ENCODE results near the gene SV2C.
"Not testable (repeated sequence)": the region's sequence is repeated elsewhere in the genome, so short reads cannot be mapped to it uniquely, and the experiment has no call there.

Gene SV2C

DNA sequence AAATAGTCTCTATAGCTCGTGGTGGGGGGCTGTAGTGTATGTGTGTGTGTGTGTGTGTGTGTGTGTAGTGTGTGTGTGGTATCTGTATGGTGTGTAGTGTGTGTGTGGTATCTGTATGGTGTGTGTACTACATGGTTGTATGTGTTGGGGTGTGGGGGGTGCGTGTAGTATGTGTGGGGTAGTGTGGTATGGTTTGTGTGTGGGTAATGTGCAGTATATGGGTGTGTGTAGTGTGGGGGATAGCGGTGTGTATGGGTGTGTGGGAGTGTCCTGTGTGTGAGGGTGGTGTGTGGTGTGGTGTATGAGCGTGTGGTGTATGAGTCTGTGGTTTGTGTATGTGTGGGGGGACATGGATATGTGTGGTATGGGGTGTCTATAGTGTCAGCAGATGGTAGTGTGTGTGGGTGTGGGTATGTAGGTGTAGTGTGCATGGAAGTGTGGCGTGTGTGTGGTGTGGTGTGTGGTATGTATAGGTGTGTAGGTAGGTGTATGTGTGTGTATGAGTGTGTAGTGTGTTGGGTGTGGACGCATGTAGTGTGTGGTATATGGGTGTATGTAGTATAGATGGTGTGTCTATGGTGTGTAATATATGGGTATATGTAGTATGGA, 174.1 kb downstream of the SV2C start:
- no peak for DNase-seq (ENCODE audit: low spot score)

DNA sequence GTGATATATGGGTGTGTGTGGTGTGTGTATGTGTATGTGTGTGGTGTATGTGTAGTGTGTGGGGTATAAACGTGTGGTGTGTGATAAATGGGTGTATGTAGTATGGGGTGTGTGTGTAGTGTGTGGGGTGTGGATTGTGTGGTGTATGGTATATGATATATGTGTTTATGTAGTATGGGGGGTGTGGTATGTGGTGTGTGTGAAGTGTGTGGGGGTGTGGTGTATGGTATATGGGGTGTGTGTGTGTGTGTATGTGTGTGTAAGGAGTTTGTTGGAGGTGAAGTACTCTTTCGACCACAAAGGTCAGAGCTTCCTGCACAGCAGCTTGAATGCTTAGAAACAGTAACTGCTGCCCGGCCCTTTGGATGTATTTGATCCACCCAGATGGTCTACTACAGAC, 174.7 kb downstream of the SV2C start:
- no peak for DNase-seq (ENCODE audit: low spot score)

GRCh38 chr5:76264681-76265080, 181.5 kb downstream of the SV2C start:
- DNase-seq (ENCODE audit: low spot score) = no peak

GRCh38 chr5:76269259-76269931, 186.2 kb downstream of the SV2C start:
- DNase-seq (ENCODE audit: low spot score) = no peak

DNA sequence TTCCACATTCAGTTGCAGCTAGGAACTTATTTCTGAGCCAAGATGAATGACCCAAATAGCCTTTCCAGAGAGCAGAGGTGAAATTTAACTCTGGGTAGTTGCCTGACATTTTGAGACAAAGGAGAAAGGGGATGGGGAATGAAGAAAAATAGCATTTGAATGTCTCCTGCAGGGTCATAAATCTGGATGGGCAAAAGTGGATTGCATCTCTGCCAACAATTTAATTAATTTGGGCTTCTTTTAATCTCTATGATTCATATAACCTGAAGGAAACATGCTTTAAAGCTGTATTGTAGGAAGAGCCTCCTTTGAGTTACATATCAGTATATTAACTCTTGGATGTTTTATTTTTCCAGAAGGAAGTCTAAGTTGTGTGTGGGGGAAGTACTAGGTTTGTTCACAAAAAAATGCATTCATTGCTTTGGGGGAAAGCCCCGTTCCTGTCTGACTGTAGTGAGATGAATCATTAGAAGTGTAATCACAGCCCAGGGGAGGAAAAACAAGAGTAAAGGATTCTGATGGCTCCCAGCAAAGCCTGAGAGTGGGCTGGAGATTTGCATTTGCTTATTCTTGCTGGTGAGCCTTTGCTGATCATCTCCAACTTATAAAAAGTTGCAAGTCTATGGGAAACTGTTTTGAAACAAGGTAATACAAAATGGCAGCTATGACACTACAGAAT, 186.9 kb downstream of the SV2C start:
- no peak for DNase-seq (ENCODE audit: low spot score)

GRCh38 chr5:76271836-76272235, 188.7 kb downstream of the SV2C start:
- no peak for DNase-seq (ENCODE audit: low spot score)

DNA sequence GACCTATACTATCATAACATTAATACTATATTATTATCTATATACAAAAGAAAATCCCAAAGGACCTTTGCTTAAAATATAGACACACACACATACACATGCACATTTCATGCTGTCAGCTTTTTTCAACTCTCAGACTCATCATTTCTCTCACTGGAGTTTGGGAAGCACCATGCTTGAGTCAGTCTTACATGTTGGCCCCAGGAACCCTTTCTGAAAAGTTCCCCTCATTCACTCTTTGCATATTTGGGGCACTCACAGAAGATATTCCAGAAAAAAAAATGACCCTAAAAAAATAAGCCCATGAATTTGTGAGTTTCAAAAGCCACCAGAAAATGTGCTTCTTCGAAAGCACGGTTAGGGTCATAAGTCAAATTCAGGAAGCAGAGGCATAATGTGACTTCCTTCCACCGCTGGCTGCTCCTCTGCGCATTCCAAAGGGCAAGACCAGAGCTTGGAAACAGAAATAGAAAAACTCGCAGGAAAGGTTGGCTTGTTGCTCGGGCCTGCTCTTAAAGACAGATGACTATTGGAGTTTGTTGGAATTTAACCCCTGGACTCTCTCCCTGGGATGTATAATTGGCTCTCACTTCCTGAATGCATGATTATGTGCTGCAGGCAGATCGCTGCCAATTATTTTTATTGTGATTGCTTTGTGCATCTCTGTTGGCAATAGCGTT, 190.2 kb downstream of the SV2C start:
- no peak for DNase-seq (ENCODE audit: low spot score)

DNA sequence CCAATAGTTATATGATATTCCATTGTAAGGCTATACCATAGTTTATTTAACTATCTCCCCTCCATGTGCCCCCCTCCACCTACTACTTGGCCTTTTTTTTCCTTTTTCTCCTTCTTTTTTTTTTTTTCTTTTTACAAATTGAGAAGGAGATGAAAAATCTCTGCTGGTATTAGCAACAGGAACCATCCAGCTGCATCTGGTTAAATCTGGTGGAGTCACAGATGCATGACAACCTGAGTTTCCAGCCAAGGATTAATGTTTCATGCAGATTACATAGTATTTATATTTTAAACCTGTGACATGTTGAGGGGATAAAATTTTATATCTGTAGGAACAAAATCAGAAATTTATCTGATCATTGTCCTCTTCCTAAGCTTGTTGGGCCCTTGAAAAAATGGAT, 191.4 kb downstream of the SV2C start:
- DNase-seq (ENCODE audit: low spot score) = no peak

DNA sequence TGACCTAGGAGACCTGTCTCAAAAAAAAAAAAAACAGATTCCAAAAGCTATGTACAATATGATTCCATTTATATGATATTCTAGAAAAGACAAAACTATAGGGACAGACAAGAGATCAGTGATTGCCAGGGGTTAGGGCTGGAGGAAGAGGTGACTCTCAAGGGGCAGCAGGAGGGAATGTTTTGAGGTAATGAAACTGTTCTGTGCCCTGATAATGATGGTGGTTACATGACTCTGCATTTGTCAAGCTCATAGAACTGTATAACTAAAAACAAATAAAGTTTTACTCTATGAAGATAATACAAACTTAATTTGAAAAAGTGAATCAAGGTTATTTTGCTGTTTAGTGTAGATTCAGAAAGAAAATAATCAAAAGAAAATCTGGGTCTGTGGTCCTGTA, 194.6 kb downstream of the SV2C start:
- no peak for DNase-seq (ENCODE audit: low spot score)

DNA sequence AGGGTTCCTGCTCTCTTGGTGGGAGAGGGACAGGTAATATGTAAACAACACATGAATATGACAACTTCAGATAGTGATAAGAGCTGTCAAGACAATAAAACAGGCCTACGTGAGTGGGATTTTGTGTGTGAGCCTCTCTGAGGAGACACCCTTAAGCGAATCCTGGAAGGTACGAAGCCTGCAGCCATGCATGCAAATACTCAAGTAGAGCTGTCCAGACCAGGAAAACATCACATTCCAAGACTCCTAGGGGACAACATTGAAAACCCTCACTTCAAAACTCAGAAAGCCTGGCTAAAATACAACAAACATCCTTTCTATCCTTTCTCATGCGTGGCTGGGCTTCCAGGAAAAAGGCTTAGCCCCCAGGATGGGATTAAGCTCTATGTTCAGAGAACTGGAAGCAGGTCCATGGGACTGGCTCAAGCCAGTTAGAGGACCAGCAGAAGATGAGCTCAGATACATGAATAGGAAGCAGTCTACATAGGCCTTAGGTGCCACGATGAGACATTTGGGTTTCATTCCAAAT, 195.1 kb downstream of the SV2C start:
- DNase-seq (ENCODE audit: low spot score) = no peak

DNA sequence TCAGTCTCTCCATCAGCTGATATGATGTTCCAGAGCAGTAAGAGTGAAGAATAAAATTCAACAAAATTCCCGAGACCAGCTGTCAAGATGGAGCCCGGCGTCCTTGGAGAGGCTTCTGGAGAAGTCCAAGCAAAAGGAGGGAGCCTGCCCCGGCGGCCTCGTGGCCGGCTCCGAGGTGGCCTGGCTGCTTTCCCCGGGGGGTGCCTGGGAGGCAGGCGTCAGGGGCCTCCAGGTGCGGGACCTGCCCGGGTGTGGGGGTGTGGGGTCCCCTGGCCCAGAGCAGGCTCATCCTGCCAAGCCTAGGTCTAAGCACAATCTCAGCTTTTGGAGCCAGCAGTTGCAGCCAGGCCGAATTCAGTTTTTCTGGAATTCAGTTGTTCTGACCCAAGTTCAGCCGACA, 197.3 kb downstream of the SV2C start:
- DNase-seq (ENCODE audit: low spot score) = no peak

- no peak for DNase-seq (ENCODE audit: low spot score)
These were observed 200.5 kb downstream of the SV2C start for GRCh38 chr5:76283670-76284069.

GRCh38 chr5:76289692-76290091, 206.5 kb downstream of the SV2C start:
- no peak for DNase-seq (ENCODE audit: low spot score)

DNA sequence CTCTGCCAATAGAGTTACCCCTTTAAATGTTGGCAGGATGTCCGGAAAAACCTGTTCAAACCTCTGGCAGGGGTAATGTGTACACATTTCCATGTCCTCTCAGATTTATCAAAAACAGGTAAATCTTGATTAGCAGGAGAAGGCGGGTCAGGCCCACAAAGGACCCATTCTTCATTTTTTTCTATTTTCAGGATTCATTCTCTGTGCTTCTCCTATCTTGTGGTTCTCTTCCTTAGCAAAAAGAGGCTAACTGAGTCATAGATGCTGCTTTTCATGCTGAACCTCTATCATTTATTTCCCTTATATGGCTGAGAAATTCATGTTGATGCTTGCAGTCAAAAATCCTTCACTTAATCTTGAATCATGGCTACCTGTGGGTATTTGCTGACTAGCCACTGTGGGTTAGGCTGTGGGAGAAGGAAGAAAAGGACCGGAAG, 207.2 kb downstream of the SV2C start:
- no peak for DNase-seq (ENCODE audit: low spot score)

DNA sequence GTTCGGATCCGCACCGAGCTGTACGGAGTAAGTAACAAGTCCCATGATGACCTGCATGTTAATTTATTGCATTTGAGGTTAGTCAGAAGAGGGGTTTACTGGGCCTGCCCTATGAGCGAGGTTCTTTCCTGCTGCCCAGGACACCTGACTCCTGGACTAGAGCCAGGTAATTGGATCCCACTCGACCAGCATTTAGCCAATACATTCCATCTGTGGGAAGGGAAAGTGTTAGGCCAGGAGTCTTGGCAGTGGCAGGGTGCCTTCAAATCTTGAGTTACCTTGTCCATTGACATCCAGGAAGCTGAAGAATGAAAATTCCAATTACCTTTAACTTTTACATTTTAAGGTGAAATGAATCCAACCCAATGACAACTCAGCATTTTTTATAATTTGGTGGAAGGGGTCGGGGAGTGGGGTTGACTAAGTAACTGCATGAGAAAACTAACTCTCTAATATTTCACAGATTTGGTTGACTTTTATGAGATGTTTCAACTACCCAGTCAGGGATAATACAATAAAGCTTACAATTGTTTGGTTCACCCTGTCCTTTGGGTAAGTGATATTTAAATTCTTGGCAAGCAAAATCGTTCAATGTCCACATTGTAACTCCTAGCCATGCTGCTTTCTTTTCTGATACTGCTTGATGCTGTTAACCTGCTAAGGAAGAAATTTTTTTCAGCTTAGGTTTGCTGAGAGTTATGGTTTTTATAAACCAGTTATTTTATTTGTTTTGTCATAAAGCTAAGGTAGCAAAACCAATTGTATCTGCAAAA, 208.3 kb downstream of the SV2C start:
- no peak for DNase-seq (ENCODE audit: low spot score)

DNA sequence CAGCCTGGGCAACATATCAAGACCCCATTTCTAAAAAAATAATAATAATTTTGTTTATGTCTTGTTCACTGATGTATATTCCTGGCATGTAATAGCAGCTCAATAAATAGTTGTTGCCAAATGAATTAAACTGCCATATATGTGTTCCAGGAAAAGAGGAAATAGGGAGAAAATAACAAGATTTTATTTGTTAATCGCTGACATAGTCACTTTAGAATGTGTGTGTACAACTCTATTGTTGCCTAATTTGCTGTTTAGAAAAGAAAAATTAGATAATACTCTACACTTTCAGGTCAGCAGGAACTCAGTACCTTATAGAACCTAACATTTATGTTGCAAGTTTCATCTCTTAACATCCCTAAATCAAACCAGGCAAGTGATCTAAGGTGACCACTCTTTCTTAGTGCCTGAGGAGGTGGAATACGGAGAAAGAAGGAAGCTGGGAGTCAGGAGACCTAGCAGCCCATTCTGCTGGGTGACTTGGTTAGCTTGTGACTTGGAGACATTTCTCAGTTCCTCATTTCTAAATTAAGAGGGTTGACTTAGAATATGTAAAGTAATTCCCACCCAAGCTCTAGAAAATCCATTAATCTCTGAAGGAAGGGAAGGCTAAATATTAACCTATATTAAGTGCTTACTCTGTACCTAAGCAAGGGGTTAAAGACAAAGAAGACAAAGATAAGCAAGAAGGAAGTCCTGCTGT, 209.6 kb downstream of the SV2C start:
- DNase-seq (ENCODE audit: low spot score) = no peak

DNA sequence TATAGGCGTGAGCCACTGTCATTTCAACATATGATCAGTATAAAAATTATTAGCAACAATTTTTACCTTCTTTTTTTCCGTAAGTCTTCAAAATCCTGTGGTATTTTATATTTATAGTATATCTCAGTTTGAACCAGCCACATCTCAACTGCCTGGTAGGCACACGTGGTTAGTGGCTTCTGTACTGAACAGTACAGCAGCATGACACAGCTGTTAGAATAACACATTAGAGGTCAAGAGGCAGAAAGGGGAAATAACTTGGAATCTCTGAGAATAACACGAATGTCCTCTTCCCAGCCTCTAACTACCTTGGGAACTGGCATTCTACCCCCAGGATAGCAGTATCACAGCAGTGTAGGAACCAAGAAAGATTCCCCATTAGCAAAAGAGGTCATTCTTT, 211.4 kb downstream of the SV2C start:
- no peak for DNase-seq (ENCODE audit: low spot score)

DNA sequence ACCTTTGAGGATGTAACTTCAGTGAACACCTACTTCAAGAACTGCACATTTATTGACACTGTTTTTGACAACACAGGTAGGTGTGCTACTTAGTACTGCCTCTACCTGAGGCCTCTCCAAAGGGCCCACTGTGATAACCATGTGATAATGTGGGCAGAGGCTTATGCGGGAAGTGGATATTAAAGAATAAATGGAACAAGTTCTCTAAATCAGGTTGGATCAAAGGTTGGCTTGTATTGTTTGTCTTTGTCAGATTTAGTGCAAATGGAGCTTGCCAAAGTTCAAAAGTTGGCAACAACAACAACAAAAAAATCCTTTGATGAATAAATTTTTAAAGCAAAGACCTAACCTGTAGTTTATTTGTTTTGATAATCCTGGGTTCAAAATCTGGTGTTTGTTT, 215.7 kb downstream of the SV2C start:
- DNase-seq (ENCODE audit: low spot score) = no peak

GRCh38 chr5:76299592-76299991, 216.4 kb downstream of the SV2C start:
- DNase-seq (ENCODE audit: low spot score) = no peak

DNA sequence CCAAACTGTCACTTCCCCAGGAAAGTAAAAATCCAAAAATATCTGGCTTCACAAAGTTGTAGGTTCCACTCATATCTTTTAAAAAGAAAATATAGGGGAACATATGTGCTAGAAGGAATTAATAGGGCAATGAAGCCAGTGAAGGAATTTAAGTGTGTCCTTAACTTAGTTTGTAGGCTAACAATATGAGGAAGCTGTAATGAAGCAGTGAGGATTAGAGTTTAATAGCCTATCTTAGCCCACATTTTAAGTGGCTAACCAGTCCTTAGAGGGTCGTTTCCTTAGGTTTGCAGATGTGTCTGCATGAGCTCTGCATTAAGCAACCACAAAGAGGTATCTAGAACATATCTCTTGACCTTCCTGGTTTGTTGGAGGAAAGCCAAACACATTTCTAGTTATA, 218.7 kb downstream of the SV2C start:
- DNase-seq (ENCODE audit: low spot score) = not testable (repeated sequence)

DNA sequence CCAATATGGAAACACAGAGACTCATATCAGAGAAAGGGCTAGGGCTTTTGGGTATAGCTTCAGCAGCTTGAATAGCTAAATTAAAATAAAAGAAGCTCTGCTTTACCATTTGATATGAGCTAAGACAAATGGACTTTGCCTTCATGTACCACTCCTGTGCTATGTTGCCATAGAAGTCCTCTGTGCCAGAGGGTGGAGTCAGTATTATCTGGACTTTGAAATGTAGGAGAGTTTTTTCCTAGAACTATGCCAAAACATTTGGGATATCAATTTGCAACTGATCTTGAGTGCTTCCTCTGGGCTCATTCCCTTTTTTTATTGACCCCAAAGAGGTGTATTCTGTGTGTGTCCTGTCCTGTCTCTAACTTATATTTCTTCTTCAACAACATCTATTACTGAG, 219.5 kb downstream of the SV2C start:
- not testable (repeated sequence) for DNase-seq (ENCODE audit: low spot score)
